HepG2 (cell line): ENCODE data around the gene JSRP1. TPM values are rescaled to one million over a fixed set of nuclear protein-coding genes. Genes with fewer than 3 reads are reported as not detected.
A peak's percentile ranks its signal among the peaks of the same experiment; 100 is the strongest.

Experiments used
- ATAC-seq: fragments of 200-7000 bp; cut with Tn5 transposase; 3 replicates; pipeline ENCODE4 v1.9.1; 2020; ENCODE audit warnings: mild to moderate bottlenecking, moderate library complexity
- BruUV-seq: library from RNA; stranded (reverse); fragments of 400-500 nt; replicated peaks from 2 replicates; lab custom pipeline; 2021; lab: Mats Ljungman, UMichigan
- CTCF ChIA-PET: fragments of 300-600 bp; formaldehyde crosslinking; extraction: SDS; loops from one replicate; lab custom pipeline; 2021; ENCODE audit warnings: low total read pairs, inconsistent platforms, low intra/inter-chr PET ratio; lab: Yijun Ruan, JAX
- POLR2A ChIA-PET: fragments of 350-600 bp; sonication (Branson Sonifier 250); formaldehyde crosslinking; loops from one replicate; lab custom pipeline; 2020; ENCODE audit warnings: antibody characterized with exemption, inconsistent platforms; lab: Yijun Ruan, JAX
- DNase-seq: peaks from one replicate; pipeline ENCODE4 v3.0.0-alpha.2; 2015; ENCODE audit warnings: low spot score
- FAIRE-seq: peaks from 3 replicates; lab custom pipeline; 2011; peaks lifted over from hg19 to GRCh38; lab: Jason Lieb, UNC
- H2AFZ ChIP-seq: one replicate; pipeline ENCODE4 v1.6.1; 2011; ENCODE audit warnings: low read length, inconsistent platforms
- H3K27ac ChIP-seq: fragments of 300-600 bp; 3 replicates; pipeline ENCODE4 v1.8.0; 2011; ENCODE audit warnings: mixed run types, mild to moderate bottlenecking, mixed read lengths, low read length, inconsistent platforms; ENCODE audit not compliant: insufficient read depth; ENCODE audit errors: extremely low read length
- H3K27me3 ChIP-seq, 2 experiments: fragments of 200-600 bp in 1 of 2; 2 replicates in 1 of 2; 3 replicates in 1 of 2; pipeline versions ENCODE4 v1.6.0 to v1.8.0; 2011; ENCODE audit warnings: low read length in 2 of 2, mild to moderate bottlenecking in 2 of 2, moderate library complexity in 2 of 2, inconsistent platforms in 1 of 2; ENCODE audit not compliant: insufficient read depth in 2 of 2, control insufficient read depth in 1 of 2
- H3K36me3 ChIP-seq, 2 experiments: fragments of 200-600 bp in 1 of 2; replicated peaks in 1 of 2; 2 replicates in 1 of 2; 3 replicates in 1 of 2; pipeline versions ENCODE4 v1.5.1 to v1.8.0; 2011; ENCODE audit warnings: low read length in 2 of 2, inconsistent platforms in 1 of 2; ENCODE audit not compliant: insufficient read depth in 2 of 2, control insufficient read depth in 1 of 2
- H3K4me1 ChIP-seq: 2 replicates; pipeline ENCODE4 v1.5.1; 2012; ENCODE audit warnings: low read length, inconsistent platforms; ENCODE audit not compliant: insufficient read depth
- H3K4me2 ChIP-seq: 2 replicates; pipeline ENCODE4 v1.6.0; 2011; ENCODE audit warnings: low read depth, low read length, inconsistent platforms
- H3K4me3 ChIP-seq, 3 experiments: fragments of 200-600 bp in 1 of 3; sonication (generic), shearing (Covaris generic) in 1 of 3; replicated peaks in 1 of 3; 2 replicates each; pipeline ENCODE4 v1.5.1; 2011 to 2016; ENCODE audit warnings: low read length in 3 of 3, inconsistent platforms in 2 of 3, low read depth in 2 of 3, mild to moderate bottlenecking in 2 of 3, control low read depth in 1 of 3, mixed read lengths in 1 of 3; ENCODE audit not compliant: insufficient read depth in 1 of 3
- H3K79me2 ChIP-seq: one replicate; pipeline ENCODE4 v1.6.1; 2011; ENCODE audit warnings: low read length, inconsistent platforms; ENCODE audit not compliant: insufficient read depth
- H3K9ac ChIP-seq: 2 replicates; pipeline ENCODE4 v1.6.0; 2011; ENCODE audit warnings: mild to moderate bottlenecking, low read depth, low read length, inconsistent platforms; ENCODE audit not compliant: insufficient read depth
- H3K9me3 ChIP-seq: 2 replicates; pipeline ENCODE4 v1.5.1; 2012; ENCODE audit warnings: mild to moderate bottlenecking, low read length
- H4K20me1 ChIP-seq: 2 replicates; pipeline ENCODE4 v1.6.0; 2011; ENCODE audit warnings: inconsistent platforms, mild to moderate bottlenecking, low read length, moderate library complexity; ENCODE audit not compliant: insufficient read depth
- ASH2L ChIP-seq: fragments of 300-600, 200-600 bp; sonication (generic); IDR thresholded peaks from 2 replicates; pipeline ENCODE4 v1.7.0; 2017; ENCODE audit warnings: low read depth, mild to moderate bottlenecking, moderate library complexity, mixed read lengths, low read length; ENCODE audit not compliant: insufficient read length
- ATF3 ChIP-seq: sonication (generic); formaldehyde crosslinking; IDR thresholded peaks from 2 replicates; pipeline ENCODE4 v1.4.0; 2020; ENCODE audit warnings: missing genetic modification reagents
- BCLAF1 ChIP-seq: fragments of 450-650 bp; IDR thresholded peaks from 2 replicates; pipeline ENCODE4 v1.6.1; 2017; ENCODE audit warnings: mild to moderate bottlenecking
- CCAR2 ChIP-seq: fragments of 200-400 bp; formaldehyde crosslinking; optimal IDR thresholded peaks from 2 replicates; pipeline ENCODE3; 2018; ENCODE audit warnings: low read depth, mild to moderate bottlenecking, low read length, moderate library complexity
- ERF ChIP-seq: IDR thresholded peaks from 2 replicates; pipeline ENCODE4 v1.6.1; 2018; ENCODE audit warnings: missing biosample characterization, missing genetic modification reagents
- MAX ChIP-seq: IDR thresholded peaks from 2 replicates; pipeline ENCODE4 v1.6.1; 2012; ENCODE audit warnings: inconsistent platforms
- TGIF2 ChIP-seq: IDR thresholded peaks from 2 replicates; pipeline ENCODE4 v1.6.1; 2016; ENCODE audit warnings: control low read depth, missing compliant biosample characterization
- ZBTB25 ChIP-seq: IDR thresholded peaks from 2 replicates; pipeline ENCODE4 v1.6.1; 2018; ENCODE audit warnings: missing genetic modification reagents
- ZBTB7B ChIP-seq: sonication (generic); formaldehyde crosslinking; IDR thresholded peaks from 2 replicates; pipeline ENCODE4 v1.4.0; 2020; ENCODE audit warnings: missing genetic modification reagents
- ZNF616 ChIP-seq: sonication (generic); formaldehyde crosslinking; IDR thresholded peaks from 2 replicates; pipeline ENCODE4 v1.5.0; 2020; ENCODE audit warnings: low read depth, mild to moderate bottlenecking, missing genetic modification reagents
- ZNF772 ChIP-seq: sonication (generic); formaldehyde crosslinking; IDR thresholded peaks from 2 replicates; pipeline ENCODE4 v1.5.0; 2020; ENCODE audit warnings: mild to moderate bottlenecking, missing genetic modification reagents
- WGBS: methylation state at CpG from one replicate; pipeline ENCODE4 v1.1.6; 2017; ENCODE audit warnings: low lambda C conversion rate; 5-methylcytosine and 5-hydroxymethylcytosine counted together
- in situ Hi-C: cut with HindIII; loops from 2 replicates; pipeline ENCODE4 v1.10.0; 2017; ENCODE audit warnings: low pct_unique_long_range_greater_than_20kb; ENCODE audit not compliant: extremely low pct_ligation_motif_present
- intact Hi-C: fragments of 100-400 bp; cut with micrococcal nuclease; formaldehyde crosslinking; loops from one replicate; pipeline ENCODE4 v1.10.0; 2022; ENCODE audit not compliant: unreplicated experiment
- polyA plus RNA-seq, 8 experiments: library from polyadenylated mRNA; depleted of rRNA in 3 of 8; stranded (reverse) in 7 of 8; unstranded in 1 of 8; fragments of >200 nt; fragmentation: Illumina TruSeq in 4 of 8; extraction: Trizol in 4 of 8; gene quantifications; 2 replicates each; pipeline versions ENCODE4 v1.2.1 to v1.2.3, GENCODE V29; 2011 to 2016; ENCODE audit warnings: low read depth in 4 of 8, missing spikeins in 1 of 8, mixed read lengths in 1 of 8; ENCODE audit not compliant: insufficient read depth in 1 of 8
- total RNA-seq, 5 experiments: library from RNA; depleted of rRNA; stranded (reverse); fragments of >200 nt; fragmentation: Illumina TruSeq; extraction: Trizol; gene quantifications; 2 replicates each; pipeline ENCODE4 v1.2.3, GENCODE V29; 2016; ENCODE audit warnings: low read depth in 1 of 5
- TF ChIP-seq, protein P1 (sequence below): sonication (generic); formaldehyde crosslinking; IDR thresholded peaks from 2 replicates; pipeline ENCODE4 v1.9.0; 2021; ENCODE audit warnings: missing genetic modification reagents, mild to moderate bottlenecking, borderline replicate concordance

Gene JSRP1
- total and polyA plus RNA-seq, 2 of the 13 experiments (the other 11 are each of a cell fraction or from before 2014, with no cell fraction given), result 0.16 to 0.38 TPM

DNA sequence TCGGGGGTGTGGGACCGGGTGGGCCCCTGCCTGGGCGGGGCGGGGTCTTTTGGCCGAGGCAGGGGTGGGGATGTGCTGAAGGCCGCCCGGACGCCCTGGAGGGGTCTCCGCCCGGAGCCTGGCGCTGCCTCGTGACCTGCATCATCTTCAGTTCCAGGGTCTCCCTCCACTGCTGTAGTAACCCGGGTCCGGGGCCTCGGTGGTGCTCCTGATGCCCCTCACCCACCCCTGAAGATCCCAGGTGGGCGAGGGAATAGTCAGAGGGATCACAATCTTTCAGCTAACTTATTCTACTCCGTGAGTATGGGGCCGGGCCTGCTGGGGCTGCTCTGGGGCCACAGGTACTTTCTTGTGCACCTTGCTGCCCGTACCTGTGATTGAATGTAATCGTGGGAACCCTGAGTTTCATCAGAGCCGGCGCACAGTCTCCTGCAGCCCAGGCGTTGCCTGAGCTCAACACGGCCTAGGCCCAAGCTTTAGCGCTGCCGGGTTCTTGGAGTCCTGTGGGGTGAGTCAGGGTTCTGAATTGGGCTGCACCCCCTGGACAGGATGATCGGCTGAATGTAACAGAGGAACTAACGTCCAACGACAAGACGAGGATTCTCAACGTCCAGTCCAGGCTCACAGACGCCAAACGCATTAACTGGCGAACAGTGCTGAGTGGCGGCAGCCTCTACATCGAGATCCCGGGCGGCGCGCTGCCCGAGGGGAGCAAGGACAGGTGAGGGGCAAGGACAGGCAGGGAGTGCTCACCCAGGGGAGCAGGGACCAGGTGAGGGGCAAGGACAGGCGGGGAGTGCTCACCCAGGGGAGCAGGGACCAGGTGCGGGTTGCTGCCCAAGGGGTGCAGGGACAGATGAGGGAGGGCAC lies 15.3 kb upstream of the JSRP1 start (continued):
- TF ChIP-seq ASH2L, result no peak
- TF ChIP-seq, all 625 proteins: peak for 12

GRCh38 chr19:2270423-2271233 lies 14.4 kb upstream of the JSRP1 start:
- intact Hi-C loops (loop anchor here (5.0 kb wide), 1 partner anchor 33 kb away; the partner anchor contains the start of genes PLEKHJ1 and SF3A2), in situ Hi-C loops (no loop called here)
- peaks cover 57% of the 10 kb centered on the region for H3K4me1 ChIP-seq
- no peak overlapping the region for H2AFZ ChIP-seq
- ChIA-PET POLR2A (interaction anchor here (0.8 to 2.9 kb wide), 6 partner anchors 11 to 122 kb away, joined by 3 to 11 read pairs (median 4); no protein-coding TSS in a partner anchor), CTCF (no interaction called here)
- FAIRE-seq (no peak), DNase-seq (peak; percentile 44), ATAC-seq (peak; percentile 4)
- H3K9ac ChIP-seq, result peak overlapping the region; percentile 96
- H3K79me2 ChIP-seq, result peaks cover 39% of the 10 kb centered on the region
- peak overlapping the region; percentile 85 for H3K4me2 ChIP-seq
- peaks cover 4 to 17% of the 10 kb centered on the region in 2 experiments; a peak in 4 of 5 replicates for H3K36me3 ChIP-seq
- H4K20me1 ChIP-seq, result peaks cover 56% of the 10 kb centered on the region
- peak overlapping the region; percentile 93 to 96 (median 94) for H3K4me3 ChIP-seq
- 0% methylated on average over 10 of the region's 88 CpGs for WGBS
- H3K27ac ChIP-seq, result peak overlapping the region; percentile 87
- no peaks in the 10 kb centered on the region for H3K9me3 ChIP-seq
- no peaks in the 10 kb centered on the region; a peak in 1 of 5 replicates for H3K27me3 ChIP-seq
- no TSS peak for BruUV-seq
- peak; percentile 20; the same call in 1 of the 2 replicates for TF ChIP-seq ZBTB7B (CRISPR knock-in tag)
- peak; percentile 62; the same call in 1 of the 2 replicates for TF ChIP-seq ZBTB25 (CRISPR knock-in tag)
- TF ChIP-seq MAX, result peak; percentile 45; the same call in 1 of the 2 replicates
- TF ChIP-seq BCLAF1, result no peak
- no peak for TF ChIP-seq TGIF2 (CRISPR knock-in tag)
- TF ChIP-seq ZNF616, result no peak
- no peak for TF ChIP-seq ZNF772 (CRISPR knock-in tag)
- TF ChIP-seq CCAR2, result no peak
- TF ChIP-seq, protein P1, sequence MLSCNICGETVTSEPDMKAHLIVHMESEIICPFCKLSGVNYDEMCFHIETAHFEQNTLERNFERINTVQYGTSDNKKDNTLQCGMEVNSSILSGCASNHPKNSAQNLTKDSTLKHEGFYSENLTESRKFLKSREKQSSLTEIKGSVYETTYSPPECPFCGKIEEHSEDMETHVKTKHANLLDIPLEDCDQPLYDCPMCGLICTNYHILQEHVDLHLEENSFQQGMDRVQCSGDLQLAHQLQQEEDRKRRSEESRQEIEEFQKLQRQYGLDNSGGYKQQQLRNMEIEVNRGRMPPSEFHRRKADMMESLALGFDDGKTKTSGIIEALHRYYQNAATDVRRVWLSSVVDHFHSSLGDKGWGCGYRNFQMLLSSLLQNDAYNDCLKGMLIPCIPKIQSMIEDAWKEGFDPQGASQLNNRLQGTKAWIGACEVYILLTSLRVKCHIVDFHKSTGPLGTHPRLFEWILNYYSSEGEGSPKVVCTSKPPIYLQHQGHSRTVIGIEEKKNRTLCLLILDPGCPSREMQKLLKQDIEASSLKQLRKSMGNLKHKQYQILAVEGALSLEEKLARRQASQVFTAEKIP (CRISPR knock-in tag), result 0 out of 2 replicates have a peak, but pooled peaks have one; percentile 57
- peak; percentile 20; the same call in 1 of the 2 replicates for TF ChIP-seq ERF (CRISPR knock-in tag)
- TF ChIP-seq ATF3 (CRISPR knock-in tag), result peak; percentile 79
